22Rv1 (cell line): ENCODE data around the gene B3GAT3.

ENCODE experiments used
- H3K27ac ChIP-seq: fragments of 450-650 bp; 2 replicates; pipeline ENCODE4 v1.5.1; 2017
- CTCF ChIP-seq: fragments of 450-650 bp; IDR thresholded peaks from 2 replicates; pipeline ENCODE4 v1.5.1; 2017; ENCODE audit warnings: mild to moderate bottlenecking
- ZFX ChIP-seq: fragments of 450-650 bp; IDR thresholded peaks from 2 replicates; pipeline ENCODE4 v1.6.1; 2017; ENCODE audit warnings: antibody characterized with exemption, borderline replicate concordance

Gene B3GAT3

GRCh38 chr11:62607714-62608113, 14.1 kb downstream of the B3GAT3 start:
- H3K27ac ChIP-seq, result no peak overlapping the region
- TF ChIP-seq ZFX, result no peak
- TF ChIP-seq CTCF, result no peak

GRCh38 chr11:62605902-62606301, 15.9 kb downstream of the B3GAT3 start:
- no peak overlapping the region for H3K27ac ChIP-seq
- TF ChIP-seq ZFX, result no peak
- TF ChIP-seq CTCF, result no peak

- H3K27ac ChIP-seq, result no peak overlapping the region
- TF ChIP-seq ZFX, result no peak
- no peak for TF ChIP-seq CTCF
These were observed 16.3 kb downstream of the B3GAT3 start for GRCh38 chr11:62605467-62605866.

- H3K27ac ChIP-seq, result no peak overlapping the region
- TF ChIP-seq CTCF, result no peak
- no peak for TF ChIP-seq ZFX
These were observed 17.2 kb downstream of the B3GAT3 start for GRCh38 chr11:62604460-62605120.

GRCh38 chr11:62603776-62604299, 17.9 kb downstream of the B3GAT3 start:
- H3K27ac ChIP-seq, result no peak overlapping the region

GRCh38 chr11:62603072-62603408, 18.7 kb downstream of the B3GAT3 start:
- TF ChIP-seq CTCF, result no peak
- no peak for TF ChIP-seq ZFX
- peak overlapping the region; percentile 96; the same call in 1 of the 2 replicates for H3K27ac ChIP-seq

More at GRCh38 chr11:62603776-62604299, 17.9 kb downstream of the B3GAT3 start:
- TF ChIP-seq CTCF (no peak), ZFX (no peak)
